Measurements from ENCODE around the gene FLT1.

- TF ChIP-seq CTCF (conservative IDR thresholded peaks at IDR 0.05; ENCODE audit: low read length) (no peak), EZH2phosphoT487 (IDR thresholded peaks at IDR 0.05; ENCODE audit: borderline replicate concordance, low read depth, low read length) (no peak)
Observed at GRCh38 chr13:28411831-28412353, 83.0 kb downstream of the FLT1 start.

Measured in OCI-LY7 (cell line).